Inflammatory macrophage (primary cell): ENCODE measurements around the gene KCTD19.

ENCODE experiments used
- DNase-seq, 2 donors: peaks; one replicate each; pipeline ENCODE4 v3.0.0-alpha.2; 2020 to 2022

KCTD19 gene

GRCh38 chr16:67317853-67318252 is 8.7 kb downstream of the KCTD19 start:
- DNase-seq, result no peak

- DNase-seq, result peak in 1 of 2 donors; percentile 11
These were observed 13.8 kb downstream of the KCTD19 start for GRCh38 chr16:67312719-67313118.

DNA sequence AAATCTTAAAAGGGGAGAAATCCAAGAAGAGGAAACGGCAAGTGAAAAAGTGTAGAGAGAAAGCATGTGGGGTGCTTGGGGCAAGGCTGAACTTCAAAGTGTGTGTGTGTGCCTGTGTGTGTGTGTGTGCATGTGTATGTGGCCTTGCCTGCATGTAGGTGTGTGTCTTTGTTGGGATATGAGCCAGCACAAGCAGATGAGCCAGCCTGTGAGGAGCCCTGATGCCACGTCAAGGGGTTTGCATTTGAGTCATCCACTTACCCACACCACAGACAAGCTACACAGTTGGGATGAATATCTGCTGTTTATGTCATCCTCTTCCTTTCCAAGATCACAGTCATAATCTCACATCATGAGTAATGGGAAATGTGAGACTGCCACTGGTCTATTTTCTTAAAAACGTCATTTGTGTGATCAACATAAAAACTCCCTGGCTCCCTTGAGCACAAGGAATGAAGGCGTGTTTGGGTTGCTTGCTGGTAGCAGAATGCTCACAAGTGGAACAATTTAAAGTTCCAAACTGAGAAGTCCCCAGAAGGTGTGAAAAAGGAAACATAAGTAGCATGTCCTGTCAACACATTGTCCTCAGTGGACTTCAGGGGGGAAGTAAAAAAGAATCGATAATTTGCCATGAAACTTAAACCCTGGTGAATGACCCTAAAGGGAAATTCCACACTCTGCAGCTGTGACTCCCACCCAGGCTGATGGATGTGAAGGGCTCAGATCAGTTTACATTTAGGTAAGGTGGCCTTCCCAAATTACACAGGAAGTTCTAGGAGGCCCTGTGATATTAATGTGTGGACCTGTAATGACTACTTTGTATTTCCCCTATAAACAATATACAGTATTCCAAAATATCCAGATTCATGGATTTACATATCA is 14.7 kb downstream of the KCTD19 start:
- peak in 1 of 2 donors; percentile 7 for DNase-seq

DNA sequence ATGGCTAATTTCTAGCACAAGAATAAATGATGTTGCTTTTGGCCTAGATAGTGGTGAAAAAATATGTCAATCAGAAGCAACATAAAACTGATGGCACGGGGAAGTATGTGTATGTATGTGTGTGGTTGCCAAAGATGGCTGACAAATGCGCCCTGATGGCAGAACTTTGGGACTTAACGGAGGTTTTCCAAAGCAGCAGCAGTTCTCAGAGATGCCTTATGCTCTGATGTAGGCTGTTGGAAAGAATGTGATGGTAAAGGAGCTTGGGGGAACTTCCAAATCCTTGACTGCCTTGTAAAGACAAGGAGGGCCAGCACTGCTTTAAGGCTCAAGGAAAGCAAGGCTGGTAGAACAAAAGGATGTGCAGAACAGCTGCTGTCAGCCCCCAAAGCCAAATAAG is 16.0 kb downstream of the KCTD19 start:
- no peak for DNase-seq

- DNase-seq, result no peak
These were observed 21.1 kb downstream of the KCTD19 start for GRCh38 chr16:67305216-67306071.

DNA sequence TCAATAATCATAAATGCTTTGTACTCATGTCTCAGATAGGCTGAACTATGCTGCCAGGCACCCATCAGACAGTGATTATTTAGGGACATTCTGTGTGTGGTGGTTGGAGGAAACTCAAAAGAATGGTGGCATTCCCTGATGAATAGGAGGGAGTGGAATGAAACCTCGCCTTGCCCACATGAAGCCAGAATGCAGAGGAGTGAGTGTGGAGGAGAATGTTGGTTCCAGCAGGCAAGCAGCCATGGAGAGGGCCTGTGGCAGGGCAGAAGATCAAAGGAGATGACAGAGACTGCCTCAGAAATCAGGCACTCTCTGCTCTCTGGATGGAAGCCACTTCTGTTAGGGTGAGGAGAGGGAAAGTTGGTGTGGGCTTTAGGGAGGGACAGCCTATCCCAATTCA is 22.5 kb downstream of the KCTD19 start:
- no peak for DNase-seq

DNA sequence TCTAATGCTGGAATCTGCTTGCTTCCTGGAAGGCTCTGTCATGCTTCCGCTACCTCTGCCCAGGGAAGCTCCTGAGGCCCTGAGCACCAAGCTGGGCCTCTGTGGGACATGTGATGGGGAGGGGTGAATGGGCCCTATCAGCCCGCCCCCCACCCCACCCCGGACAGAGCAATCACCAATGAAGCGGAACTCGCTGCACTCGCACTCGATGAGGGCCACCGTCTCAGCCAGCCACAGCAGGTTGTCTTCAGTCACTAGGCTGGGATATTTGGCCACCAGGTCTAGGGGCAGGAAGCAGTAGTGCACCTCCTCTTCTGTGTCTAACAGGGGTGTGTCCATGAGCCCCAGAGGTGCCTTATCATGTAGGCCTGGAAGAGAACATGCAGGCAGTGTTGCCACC is 23.6 kb downstream of the KCTD19 start:
- DNase-seq, result no peak

- DNase-seq, result no peak
These were observed 24.5 kb downstream of the KCTD19 start for GRCh38 chr16:67302076-67302475.

- DNase-seq, result no peak
These were observed 25.3 kb downstream of the KCTD19 start for GRCh38 chr16:67301080-67301782.

GRCh38 chr16:67299269-67299668 is 27.3 kb downstream of the KCTD19 start:
- DNase-seq, result no peak

- DNase-seq, result no peak
These were observed 28.3 kb downstream of the KCTD19 start for GRCh38 chr16:67298277-67298676.

DNA sequence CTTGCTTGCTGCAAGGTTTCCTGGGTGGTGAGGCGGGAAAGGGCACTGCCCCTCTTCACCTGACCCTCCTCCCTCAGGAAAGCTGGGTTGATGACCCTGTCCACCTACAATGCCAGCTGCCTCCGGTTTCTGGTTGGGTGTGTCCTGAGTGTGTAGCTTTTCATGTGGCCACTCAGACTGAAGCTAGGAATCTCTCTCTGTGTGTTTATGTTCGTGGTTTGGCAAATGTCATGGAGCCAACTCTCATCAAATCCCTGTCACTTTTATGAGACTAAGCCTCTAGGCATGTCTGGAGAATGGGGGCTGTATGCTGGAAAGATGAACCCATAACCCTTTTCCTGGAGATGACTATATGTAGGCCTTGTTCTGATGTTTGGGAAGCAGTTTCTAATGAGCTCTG is 30.1 kb downstream of the KCTD19 start:
- no peak for DNase-seq

DNA sequence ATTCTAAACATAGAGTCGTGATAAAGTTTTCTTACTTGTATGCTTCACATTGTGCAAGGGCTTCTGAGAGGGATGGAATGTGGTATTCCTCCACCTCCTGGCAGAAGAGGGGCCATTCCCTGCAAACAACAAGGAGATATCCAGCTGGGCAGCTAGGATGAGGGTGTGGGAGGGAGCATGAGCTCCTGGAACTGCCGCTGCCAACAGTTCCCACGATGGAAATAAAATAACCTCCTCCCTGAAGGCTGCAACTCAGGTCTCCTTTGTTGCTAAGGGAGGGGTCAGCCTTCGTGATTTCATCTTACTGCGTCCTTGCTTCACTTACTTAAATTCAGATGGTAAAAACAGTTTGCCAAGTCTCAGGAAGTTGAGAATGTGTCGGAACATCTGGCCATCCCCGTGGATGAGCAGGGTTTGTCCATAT is 31.6 kb downstream of the KCTD19 start:
- no peak for DNase-seq

DNA sequence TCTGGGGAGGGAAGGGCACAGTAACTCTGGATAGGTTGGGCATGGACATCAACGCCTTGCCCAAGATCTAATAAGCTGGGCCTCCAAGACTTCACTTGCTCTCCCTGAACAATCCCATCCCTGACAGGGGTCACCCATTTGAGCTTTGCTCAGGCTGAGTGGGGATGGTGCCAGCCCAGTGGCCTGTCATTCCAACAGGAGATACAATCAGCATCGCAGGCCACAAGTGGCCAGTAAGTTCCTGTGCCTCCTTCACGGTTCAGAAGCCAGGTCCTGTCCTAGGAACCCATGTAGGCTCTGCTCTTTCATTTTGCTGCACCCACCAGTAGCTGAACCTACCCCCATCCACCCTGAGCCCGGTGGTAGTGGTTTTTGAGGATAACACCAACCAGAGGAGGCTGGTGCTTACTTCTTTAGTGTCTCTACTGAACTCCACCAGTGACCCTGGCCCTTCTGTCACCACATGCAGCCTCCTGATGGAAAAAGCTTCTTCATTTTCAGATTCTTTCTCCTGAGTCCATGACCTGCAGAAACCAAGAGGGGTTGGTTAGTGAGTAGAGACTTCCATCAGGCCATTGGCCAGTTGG is 32.3 kb downstream of the KCTD19 start:
- no peak for DNase-seq

DNA sequence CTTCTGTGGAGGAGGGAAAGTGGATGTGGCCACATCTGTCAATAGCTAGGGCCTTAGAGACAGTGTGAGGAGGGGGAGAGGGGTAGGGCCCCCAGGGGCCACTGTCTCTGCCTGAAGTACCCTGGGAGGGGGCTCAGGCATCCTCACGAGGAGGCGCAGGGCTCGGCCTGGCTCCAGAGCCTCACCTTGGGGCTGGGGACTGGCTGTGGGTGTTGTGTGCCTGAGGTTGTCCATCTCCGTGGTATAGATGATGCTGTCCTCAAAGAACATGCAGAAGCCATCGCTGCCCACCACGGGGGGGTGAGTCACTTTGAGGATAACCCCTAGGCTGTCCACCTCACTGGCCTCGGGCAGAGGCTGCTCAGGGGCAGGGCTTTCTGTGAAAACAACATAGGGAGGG is 35.1 kb downstream of the KCTD19 start:
- no peak for DNase-seq

DNA sequence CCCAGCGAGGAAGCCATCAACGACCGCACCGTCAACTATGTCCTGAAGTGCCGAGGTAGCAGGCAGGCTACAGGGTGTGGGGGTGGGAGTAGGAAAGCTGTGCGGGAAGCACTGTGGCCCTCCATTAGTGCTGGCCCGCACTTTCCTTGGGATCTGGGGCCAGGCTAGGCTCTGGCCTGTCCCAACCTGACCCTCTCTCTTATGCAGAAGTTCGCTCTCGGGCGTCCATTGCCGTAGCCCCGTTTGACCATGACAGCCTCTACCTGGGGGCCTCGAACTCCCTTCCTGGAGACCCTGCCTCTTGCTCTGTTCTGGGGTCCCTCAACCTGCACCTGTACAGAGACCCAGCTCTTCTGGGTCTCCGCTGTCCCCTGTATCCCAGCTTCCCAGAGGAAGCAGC is 38.6 kb downstream of the KCTD19 start:
- no peak for DNase-seq

DNA sequence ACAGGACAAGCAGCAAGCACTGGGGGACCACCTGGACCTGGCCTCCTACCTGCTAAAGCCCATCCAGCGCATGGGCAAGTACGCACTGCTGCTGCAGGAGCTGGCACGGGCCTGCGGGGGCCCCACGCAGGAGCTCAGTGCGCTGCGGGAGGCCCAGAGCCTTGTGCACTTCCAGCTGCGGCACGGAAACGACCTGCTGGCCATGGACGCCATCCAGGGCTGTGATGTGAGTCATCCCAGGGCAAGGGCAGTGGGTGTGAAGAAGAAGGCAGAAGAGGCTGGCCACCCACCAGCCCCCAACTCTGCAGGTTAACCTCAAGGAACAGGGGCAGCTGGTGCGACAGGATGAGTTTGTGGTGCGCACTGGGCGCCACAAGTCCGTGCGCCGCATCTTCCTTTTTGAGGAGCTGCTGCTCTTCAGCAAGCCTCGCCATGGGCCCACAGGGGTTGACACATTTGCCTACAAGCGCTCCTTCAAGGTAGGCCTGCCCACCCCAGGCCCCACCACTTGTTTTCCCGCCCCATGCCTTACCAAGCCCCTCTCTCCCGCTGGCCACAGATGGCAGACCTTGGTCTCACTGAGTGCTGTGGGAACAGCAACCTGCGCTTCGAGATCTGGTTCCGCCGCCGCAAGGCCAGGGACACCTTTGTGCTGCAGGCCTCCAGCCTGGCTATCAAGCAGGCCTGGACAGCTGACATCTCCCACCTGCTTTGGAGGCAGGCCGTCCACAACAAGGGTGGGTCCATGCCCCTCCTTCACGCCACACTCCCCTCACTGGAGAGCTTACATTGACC is 39.9 kb downstream of the KCTD19 start:
- no peak for DNase-seq

DNA sequence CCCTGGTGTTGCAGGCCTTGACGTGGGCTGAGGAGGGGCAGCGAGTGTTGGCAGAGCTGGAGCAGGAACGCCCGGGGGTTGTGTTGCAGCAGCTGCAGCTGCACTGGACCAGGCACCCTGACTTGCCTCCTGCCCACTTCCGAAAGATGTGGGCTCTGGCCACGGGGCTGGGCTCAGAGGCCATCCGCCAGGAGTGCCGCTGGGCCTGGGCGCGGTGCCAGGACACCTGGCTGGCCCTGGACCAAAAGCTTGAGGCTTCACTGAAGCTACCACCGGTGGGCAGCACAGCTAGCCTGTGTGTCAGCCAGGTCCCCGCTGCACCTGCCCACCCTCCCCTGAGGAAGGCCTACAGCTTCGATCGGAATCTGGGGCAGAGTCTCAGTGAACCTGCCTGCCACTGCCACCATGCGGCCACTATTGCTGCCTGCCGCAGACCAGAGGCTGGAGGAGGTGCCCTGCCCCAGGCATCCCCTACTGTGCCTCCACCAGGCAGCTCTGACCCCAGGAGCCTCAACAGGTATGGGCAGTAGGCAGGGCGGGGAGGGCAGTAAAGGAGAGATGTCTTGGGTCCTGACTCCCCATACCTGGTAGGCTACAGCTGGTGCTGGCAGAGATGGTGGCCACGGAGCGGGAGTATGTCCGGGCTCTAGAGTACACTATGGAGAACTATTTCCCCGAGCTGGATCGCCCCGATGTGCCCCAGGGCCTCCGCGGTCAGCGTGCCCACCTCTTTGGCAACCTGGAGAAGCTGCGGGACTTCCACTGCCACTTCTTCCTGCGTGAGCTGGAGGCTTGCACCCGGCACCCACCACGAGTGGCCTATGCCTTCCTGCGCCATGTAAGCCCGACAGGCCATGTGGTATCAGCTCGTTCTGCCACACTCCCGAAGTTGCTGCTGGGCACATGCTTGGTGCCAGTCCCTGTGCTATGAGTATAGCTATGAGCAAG is 41.6 kb downstream of the KCTD19 start:
- DNase-seq, result no peak

DNA sequence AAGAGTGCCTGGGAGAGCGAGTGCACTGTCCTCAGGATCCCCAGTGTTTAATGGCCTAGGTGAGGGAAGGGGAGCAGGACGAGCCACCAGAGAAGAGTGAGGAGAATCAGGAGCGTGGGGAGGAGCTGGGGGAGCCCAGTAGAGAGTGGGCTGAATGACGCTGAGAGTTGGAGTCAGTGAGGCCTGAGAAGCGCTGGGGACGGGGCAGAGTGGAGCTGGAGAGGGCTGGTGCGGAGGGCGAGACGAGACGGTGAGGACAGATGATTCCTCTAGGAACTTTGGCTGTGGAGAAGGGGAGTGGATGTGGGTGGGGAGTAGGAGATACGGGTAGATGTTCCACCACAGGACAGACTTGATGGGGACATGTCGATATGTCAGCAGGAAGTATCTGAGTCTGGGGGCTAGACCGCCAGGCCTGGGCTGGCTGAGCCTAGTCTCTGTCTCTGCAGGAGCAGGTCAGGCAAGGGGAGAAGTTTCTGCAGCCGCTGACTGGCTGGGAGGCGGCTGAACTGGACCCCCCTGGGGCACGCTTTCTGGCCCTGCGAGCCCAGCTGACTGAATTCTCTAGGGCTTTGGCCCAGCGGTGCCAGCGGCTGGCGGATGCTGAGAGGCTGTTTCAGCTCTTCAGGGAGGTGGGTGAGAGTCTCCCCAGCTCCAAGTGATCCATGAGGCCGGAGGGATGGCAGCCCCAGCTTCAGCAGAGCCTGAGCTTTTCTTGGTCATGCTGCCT is 42.5 kb downstream of the KCTD19 start:
- no peak for DNase-seq
